GM19372 (cell line): ENCODE measurements around the gene DPYSL5.

Source experiments
- ATAC-seq: cut with Tn5 transposase; IDR thresholded peaks from one replicate; pipeline ENCODE4 v1.9.1; 2021; ENCODE audit warnings: mild to moderate bottlenecking, low read depth, moderate library complexity; ENCODE audit not compliant: unreplicated experiment

Gene DPYSL5

GRCh38 chr2:26843041-26843440 is 4.9 kb upstream of the DPYSL5 start:
- no peak for ATAC-seq

GRCh38 chr2:26845021-26845420 is 2.9 kb upstream of the DPYSL5 start:
- no peak for ATAC-seq

GRCh38 chr2:26846334-26847306 is 1.3 kb upstream of the DPYSL5 start:
- no peak for ATAC-seq

GRCh38 chr2:26847307-26847654 is 651 bp upstream of the DPYSL5 start:
- ATAC-seq = no peak

GRCh38 chr2:26848336-26849055 is 564 bp downstream of the DPYSL5 start:
- no peak for ATAC-seq

- ATAC-seq = no peak
These were observed 1.4 kb downstream of the DPYSL5 start for GRCh38 chr2:26849056-26849999.

GRCh38 chr2:26850000-26850431 is 2.1 kb downstream of the DPYSL5 start:
- no peak for ATAC-seq

- no peak for ATAC-seq
These were observed 2.6 kb downstream of the DPYSL5 start for GRCh38 chr2:26850505-26850904.

- ATAC-seq = no peak
These were observed 4.7 kb downstream of the DPYSL5 start for GRCh38 chr2:26852405-26853306.

GRCh38 chr2:26853751-26854150 is 5.8 kb downstream of the DPYSL5 start:
- no peak for ATAC-seq

GRCh38 chr2:26854283-26854827 is 6.4 kb downstream of the DPYSL5 start:
- no peak for ATAC-seq

- ATAC-seq = no peak
These were observed 7.5 kb downstream of the DPYSL5 start for GRCh38 chr2:26855466-26855865.

- ATAC-seq = no peak
These were observed 11.7 kb downstream of the DPYSL5 start for GRCh38 chr2:26859622-26860021.

GRCh38 chr2:26860211-26860850 is 12.4 kb downstream of the DPYSL5 start:
- no peak for ATAC-seq

GRCh38 chr2:26861610-26862224 is 13.8 kb downstream of the DPYSL5 start:
- ATAC-seq = no peak

- ATAC-seq = no peak
These were observed 16.3 kb downstream of the DPYSL5 start for GRCh38 chr2:26864226-26864625.

- no peak for ATAC-seq
These were observed 16.7 kb downstream of the DPYSL5 start for GRCh38 chr2:26864646-26865045.

GRCh38 chr2:26870585-26871095 is 22.7 kb downstream of the DPYSL5 start:
- no peak for ATAC-seq
